ENCODE data around the gene VPS72. TPM values are rescaled to one million over a fixed set of nuclear protein-coding genes. Genes with fewer than 3 reads are reported as not detected.
"Not testable (repeated sequence)": the region's sequence is repeated elsewhere in the genome, so short reads cannot be mapped to it uniquely, and the experiment has no call there.

The VPS72 gene
- total RNA-seq, 2 experiments from 2014 or later = 66.4 to 79.1 TPM

DNA sequence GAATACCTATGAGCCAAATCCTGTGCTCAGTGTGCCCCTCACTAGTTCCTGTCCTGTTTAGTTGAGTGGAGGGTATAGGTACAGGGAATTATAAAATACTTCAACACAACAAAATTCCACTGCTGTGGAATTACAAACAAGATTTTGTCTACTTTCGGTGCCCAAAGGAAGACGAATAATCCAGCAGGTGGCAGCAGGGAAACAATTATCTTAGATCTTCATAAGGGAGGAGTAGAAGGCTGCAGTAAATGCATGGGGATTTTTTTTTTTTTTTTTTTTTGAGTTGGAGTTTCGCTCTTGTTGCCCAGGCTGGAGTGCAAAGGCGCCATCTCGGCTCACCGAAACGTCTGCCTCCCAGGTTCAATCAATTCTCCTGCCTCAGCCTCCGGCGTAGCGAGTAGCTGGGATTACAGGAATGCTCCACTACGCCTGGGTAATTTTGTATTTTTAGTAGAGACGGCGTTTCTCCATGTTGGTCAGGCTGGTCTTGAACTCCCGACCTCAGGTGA lies 6.3 kb upstream of the VPS72 start:
- peaks cover 4% of the 10 kb centered on the region for H3K27me3 Mint-ChIP-seq
- H3K27ac Mint-ChIP-seq = peak overlapping the region; percentile 62
- peaks cover 19% of the 10 kb centered on the region for H3K36me3 Mint-ChIP-seq
- peak; percentile 32 for DNase-seq
- H3K4me1 Mint-ChIP-seq = peaks cover 25% of the 10 kb centered on the region
- H3K4me3 Mint-ChIP-seq = no peak overlapping the region
- H3K9me3 Mint-ChIP-seq = no peaks in the 10 kb centered on the region

DNA sequence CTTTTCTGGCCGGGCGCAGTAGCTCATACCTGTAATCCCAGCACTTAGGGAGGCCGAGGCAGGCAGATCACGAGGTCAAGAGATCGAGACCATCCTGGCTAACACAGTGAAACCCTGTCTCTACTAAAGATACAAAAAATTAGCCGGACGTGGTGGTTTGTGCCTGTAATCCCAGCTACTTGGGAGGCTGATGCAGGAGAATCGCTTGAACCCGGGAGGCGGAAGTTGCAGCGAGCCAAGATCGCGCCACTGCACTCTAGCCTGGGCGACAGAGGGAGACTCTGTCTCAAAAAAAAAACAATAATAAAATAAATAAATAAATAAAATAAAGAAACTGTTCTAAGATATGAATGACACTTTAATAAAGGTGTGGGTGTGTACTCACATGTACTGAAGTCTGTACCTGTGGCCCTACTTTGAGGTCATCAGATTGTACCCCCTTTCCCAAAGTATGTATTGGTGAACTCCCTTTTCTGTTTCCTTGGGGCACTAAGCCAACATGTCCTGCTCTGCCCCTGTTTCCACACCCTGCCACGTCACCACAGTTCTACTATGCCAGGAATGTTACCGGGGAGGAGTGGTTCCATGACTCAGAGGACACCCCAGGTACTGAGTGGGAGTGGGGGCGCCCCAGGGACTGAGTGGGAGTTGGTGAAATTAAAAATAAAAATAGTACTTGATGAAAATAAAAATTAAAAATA lies 5.0 kb upstream of the VPS72 start:
- not testable (repeated sequence) for H3K9me3 Mint-ChIP-seq, H3K4me3 Mint-ChIP-seq, DNase-seq, H3K27ac Mint-ChIP-seq, H3K27me3 Mint-ChIP-seq
- H3K4me1 Mint-ChIP-seq = peaks cover 21% of the 10 kb centered on the region
- H3K36me3 Mint-ChIP-seq = peaks cover 16% of the 10 kb centered on the region

DNA sequence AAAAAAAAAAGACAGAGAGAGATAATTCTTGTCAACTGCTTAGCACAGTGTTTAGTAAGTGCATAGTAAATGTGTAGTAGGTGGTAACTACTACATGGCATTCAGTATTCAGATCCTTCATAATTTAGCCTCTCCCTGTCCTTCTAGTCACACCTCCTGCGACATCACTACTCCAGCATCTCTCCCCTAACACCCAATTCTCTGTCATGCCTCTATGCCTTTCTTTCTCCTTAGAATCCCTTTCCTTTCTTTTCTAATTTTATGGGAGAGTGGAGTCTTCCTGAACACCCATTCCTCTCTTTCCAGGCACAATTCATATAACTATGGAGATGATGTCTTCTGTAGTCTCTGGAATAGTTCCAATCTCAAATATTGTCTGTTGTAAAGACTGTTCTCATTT lies 3.9 kb upstream of the VPS72 start:
- no peak overlapping the region for H3K4me3 Mint-ChIP-seq
- DNase-seq = no peak

DNA sequence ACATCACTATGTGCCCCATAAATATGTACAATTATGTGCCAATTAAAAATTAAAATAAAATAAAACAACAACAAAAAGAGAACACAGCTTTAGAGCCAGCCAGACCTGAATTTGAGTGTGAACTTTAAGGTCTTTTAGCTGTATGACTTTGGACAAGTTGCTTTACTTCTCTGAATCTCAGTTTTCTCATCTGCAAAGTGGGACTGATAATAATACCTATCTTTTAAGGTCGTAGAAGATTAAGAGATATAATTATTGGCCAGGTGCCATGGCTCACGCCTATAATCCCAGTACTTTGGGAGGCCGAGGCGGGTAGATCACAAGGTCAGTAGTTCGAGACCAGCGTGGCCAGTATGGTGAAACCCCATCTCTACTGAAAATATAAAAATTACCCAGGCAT lies 3.3 kb upstream of the VPS72 start:
- H3K27me3 Mint-ChIP-seq = peaks cover 1% of the 10 kb centered on the region
- DNase-seq = no peak
- H3K4me1 Mint-ChIP-seq = peaks cover 21% of the 10 kb centered on the region
- no peak overlapping the region for H3K4me3 Mint-ChIP-seq
- H3K36me3 Mint-ChIP-seq = peaks cover 4% of the 10 kb centered on the region
- no peak overlapping the region for H3K27ac Mint-ChIP-seq
- no peaks in the 10 kb centered on the region for H3K9me3 Mint-ChIP-seq

More for the DNA sequence above, 3.9 kb upstream of the VPS72 start:
- Mint-ChIP-seq H3K27me3 (peaks cover 4% of the 10 kb centered on the region), H3K4me1 (peaks cover 18% of the 10 kb centered on the region), H3K36me3 (peaks cover 4% of the 10 kb centered on the region), H3K9me3 (no peaks in the 10 kb centered on the region), H3K27ac (no peak overlapping the region)

DNA sequence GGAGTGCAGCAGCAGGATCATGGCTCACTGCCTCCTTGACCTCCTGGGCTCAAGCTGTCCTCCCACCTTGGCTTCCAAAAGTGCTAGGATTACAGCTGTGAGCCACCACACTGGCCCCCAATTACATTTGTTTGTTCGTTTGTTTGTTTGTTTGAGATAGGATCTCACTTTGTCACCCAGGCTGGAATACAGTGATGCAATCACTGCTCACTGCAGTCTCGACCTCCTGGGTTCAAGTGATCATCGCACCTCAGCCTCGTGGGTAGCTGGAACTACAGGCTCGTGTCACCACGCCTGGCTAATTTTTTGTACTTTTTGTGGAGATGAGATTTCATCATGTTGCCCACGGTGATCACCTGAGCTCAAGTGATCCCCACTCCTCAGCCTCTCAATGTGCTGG lies 2.0 kb upstream of the VPS72 start:
- Mint-ChIP-seq H3K27ac (no peak overlapping the region), H3K27me3 (no peaks in the 10 kb centered on the region), H3K36me3 (peaks cover 4% of the 10 kb centered on the region), H3K4me3 (no peak overlapping the region), H3K4me1 (peaks cover 15% of the 10 kb centered on the region), H3K9me3 (no peaks in the 10 kb centered on the region)
- no peak for DNase-seq

DNA sequence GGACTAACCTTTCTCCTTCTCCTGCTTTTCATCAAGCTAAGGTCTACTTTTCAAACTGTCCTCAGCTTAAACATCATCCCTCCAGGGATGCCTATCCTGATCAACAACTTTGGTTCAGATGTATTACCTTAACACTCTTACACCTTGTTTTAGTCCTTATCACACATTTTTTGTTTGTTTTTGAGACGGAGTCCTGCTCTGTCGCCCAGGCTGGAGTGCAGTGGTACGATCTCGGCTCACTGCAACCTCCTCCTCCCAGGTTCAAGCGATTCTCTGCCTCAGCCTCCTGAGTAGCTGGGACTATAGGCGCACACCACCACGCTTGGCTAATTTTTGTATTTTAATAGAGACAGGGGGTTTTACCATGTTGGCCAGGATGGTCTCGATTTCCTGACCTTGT lies 1.3 kb downstream of the VPS72 start:
- Mint-ChIP-seq H3K4me1 (peaks cover 18% of the 10 kb centered on the region), H3K36me3 (peaks cover 10% of the 10 kb centered on the region), H3K4me3 (peak overlapping the region; percentile 100), H3K27ac (peak overlapping the region; percentile 99)
- H3K9me3 Mint-ChIP-seq, DNase-seq, H3K27me3 Mint-ChIP-seq: not testable (repeated sequence)

DNA sequence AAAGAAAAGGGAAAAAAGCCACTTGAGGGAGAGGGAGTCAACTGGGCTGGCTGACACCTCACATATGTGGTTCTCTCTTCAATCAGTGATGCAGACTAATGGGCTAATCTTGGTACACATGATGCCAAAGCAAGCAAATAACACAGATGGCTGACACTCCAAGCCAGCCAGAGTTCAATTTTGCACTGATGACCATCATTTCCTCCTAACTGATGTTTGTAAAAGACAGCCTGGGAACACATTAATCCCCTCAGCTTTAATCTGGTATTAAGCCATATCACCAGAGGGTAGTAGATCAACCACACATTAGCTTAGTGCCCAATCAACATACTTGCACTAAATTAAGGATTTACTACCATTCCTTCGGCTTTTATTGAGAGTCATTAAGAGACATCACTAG lies 2.8 kb downstream of the VPS72 start:
- Mint-ChIP-seq H3K27me3 (no peaks in the 10 kb centered on the region), H3K27ac (no peak overlapping the region), H3K4me3 (no peak overlapping the region), H3K36me3 (peaks cover 17% of the 10 kb centered on the region), H3K4me1 (peaks cover 18% of the 10 kb centered on the region), H3K9me3 (no peaks in the 10 kb centered on the region)
- DNase-seq = no peak

DNA sequence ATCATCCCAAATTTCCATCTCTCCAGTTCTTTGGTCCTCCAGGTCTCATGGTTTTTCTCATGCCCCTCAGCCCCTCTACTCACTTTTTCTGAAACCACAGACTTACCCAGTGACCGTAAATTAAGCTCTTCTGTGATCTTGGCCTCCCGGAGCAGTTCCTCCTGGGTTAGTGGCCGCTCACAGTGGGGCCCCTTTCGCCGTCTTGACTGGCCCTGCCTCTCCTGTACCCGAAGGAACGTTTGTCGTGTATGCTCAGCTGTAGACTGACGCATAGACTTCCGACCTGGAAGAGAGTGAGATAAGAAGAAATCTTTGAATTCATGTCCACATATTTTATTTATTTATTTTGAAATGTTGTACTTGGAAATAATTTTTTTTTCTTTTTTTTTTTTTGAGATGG lies 5.8 kb downstream of the VPS72 start:
- no peak overlapping the region for H3K27ac Mint-ChIP-seq
- no peak for DNase-seq
- peaks cover 15% of the 10 kb centered on the region for H3K4me1 Mint-ChIP-seq
- H3K36me3 Mint-ChIP-seq = peaks cover 31% of the 10 kb centered on the region
- no peaks in the 10 kb centered on the region for H3K9me3 Mint-ChIP-seq
- no peak overlapping the region for H3K4me3 Mint-ChIP-seq
- H3K27me3 Mint-ChIP-seq = no peaks in the 10 kb centered on the region

DNA sequence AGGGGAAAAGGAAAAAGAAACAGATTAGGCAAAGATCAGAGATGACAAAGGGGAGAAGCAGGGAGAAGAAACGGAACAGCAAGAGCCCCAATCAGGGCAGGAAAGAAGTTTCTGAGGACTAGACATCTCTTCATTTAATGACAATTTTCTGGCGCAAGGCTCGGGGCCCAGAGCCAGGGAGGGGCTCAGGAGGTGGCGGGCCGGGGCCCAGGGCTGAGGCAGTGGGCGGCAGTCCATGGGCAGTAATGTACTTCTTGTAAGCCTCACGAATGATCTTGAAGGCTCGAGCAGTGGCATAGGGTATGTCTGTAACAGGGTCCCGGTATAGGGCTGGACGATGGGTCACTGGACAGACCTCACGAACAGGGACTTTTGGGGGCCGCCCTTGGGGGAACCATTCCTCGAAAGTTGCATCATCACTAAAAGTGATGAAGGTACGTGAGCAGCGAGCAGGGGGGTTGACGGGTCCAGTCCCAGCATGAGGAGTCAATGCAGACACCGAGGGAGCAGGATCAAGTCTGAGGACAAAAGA lies 13.4 kb downstream of the VPS72 start:
- no peaks in the 10 kb centered on the region for H3K27me3 Mint-ChIP-seq
- peaks cover 1% of the 10 kb centered on the region for H3K4me1 Mint-ChIP-seq
- no peak overlapping the region for H3K27ac Mint-ChIP-seq
- no peak for DNase-seq
- no peaks in the 10 kb centered on the region for H3K9me3 Mint-ChIP-seq
- no peak overlapping the region for H3K4me3 Mint-ChIP-seq
- peaks cover 21% of the 10 kb centered on the region for H3K36me3 Mint-ChIP-seq

DNA sequence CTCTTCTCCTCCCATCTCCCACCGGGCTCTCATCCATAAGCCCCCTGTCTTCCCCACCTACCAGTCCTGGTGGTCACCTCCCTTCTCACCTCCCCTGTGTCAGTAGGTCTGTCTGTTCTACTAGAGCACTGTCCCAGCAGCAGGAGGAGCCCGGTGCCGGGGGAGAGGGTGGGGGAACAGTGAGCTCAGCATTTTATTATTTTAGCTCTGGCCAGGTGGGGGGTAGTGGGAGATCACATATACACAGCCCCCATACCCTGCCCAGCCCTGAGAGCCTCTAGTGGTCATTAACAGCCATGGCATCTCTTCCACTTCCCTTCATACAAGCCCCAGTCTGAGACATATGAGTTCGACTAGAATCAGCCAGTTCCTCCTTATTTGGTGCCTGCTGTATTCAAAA lies 14.1 kb downstream of the VPS72 start, which contains the start of gene TMOD4:
TSS of gene TMOD4 (minus strand) at position 119 of the 400 bp plus-strand sequence. CDS start 1,106 bp downstream, outside the sequence.
- Mint-ChIP-seq H3K27ac (no peak within 1 kb of the TSS), H3K4me3 (no peak within 1 kb of the TSS), H3K9me3 (no peaks in the 10 kb centered on the region), H3K27me3 (no peaks in the 10 kb centered on the region), H3K36me3 (peaks cover 19% of the 10 kb centered on the region), H3K4me1 (peaks cover 1% of the 10 kb centered on the region)
- no peak for DNase-seq

DNA sequence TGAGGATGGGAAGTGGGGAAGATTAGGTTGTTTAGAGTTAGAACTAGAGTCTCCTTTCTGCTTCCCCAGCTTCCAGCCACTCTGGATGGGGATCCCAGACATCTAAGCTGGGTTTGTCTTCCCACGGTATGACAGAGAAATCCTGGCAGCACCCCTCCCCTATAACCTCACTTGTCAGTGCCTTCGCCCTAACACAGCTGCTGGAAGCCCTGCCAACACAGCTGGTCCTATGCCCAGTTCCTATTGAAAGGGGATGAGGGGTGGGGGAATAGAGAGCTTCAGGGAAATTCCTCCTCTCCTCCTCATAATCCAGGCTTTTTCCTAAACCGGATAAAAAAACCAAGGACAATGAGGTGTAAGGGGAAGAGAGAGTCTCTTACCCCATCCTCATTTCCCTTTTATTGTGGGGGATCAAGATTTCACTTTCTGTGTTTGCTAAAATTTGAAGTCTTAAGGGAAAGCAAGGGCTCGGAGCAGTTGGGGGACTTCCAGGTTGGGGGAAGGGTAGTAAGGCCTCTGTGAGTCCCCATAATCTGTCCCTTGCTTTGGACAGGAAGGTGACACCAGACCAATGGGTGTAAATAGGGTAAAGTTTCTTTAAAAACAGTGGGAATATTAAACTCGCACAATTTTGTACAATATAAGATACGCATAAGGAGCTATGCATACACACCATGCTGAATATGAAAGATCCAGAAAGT lies 14.8 kb downstream of the VPS72 start:
- H3K27me3 Mint-ChIP-seq = no peaks in the 10 kb centered on the region
- no peaks in the 10 kb centered on the region for H3K9me3 Mint-ChIP-seq
- DNase-seq = no peak
- peaks cover 1% of the 10 kb centered on the region for H3K4me1 Mint-ChIP-seq
- H3K27ac Mint-ChIP-seq = no peak overlapping the region
- H3K36me3 Mint-ChIP-seq = peaks cover 15% of the 10 kb centered on the region
- no peak overlapping the region for H3K4me3 Mint-ChIP-seq

DNA sequence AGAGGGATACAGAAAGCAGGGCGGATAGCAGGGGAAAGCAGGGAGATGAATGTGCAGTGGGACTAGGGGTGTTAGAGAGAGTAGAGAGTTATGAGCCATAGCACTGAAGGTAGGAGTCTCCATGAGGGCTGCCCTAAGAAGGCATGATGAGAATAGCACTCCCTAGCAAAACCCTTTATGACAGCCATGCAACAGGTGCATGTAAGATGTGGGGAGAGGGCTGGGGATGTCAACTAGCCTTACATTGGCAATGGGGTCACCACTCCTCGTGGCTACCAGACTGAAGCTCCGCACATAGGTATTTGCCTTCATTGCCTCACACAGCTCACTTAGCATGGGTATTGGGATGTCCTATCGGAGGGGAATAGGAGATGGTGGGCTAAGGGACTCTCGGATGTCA lies 18.8 kb downstream of the VPS72 start:
- no peak overlapping the region for H3K4me3 Mint-ChIP-seq
- H3K27ac Mint-ChIP-seq = peak overlapping the region; percentile 27
- H3K4me1 Mint-ChIP-seq = peaks cover 15% of the 10 kb centered on the region
- H3K36me3 Mint-ChIP-seq = peaks cover 15% of the 10 kb centered on the region
- H3K27me3 Mint-ChIP-seq = no peaks in the 10 kb centered on the region
- H3K9me3 Mint-ChIP-seq = no peaks in the 10 kb centered on the region
- DNase-seq = no peak

DNA sequence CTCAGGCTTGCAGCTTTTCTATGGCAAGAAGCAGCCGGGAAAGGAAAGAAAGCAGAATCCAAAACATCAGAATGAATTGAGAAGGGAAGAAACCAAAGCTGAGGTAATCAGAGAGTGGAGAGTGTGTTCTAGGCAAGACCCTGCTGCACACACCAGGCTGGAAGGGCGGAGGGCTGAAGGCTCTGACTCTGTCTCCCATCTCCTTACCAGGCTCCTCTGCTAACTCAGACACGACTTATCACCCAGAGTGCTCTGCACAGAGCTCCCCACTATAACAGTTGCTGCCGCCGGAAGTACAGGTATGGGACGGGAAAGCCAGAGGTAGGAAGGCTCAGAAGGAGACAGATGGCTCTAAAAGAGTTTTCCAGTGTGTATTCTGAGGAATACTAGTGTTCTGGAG lies 22.9 kb downstream of the VPS72 start:
- H3K4me1 Mint-ChIP-seq = peaks cover 47% of the 10 kb centered on the region
- H3K27me3 Mint-ChIP-seq = no peaks in the 10 kb centered on the region
- H3K36me3 Mint-ChIP-seq = peaks cover 27% of the 10 kb centered on the region
- no peak for DNase-seq
- peak overlapping the region; percentile 98 for H3K27ac Mint-ChIP-seq
- peak overlapping the region; percentile 96 for H3K4me3 Mint-ChIP-seq
- H3K9me3 Mint-ChIP-seq = no peaks in the 10 kb centered on the region

DNA sequence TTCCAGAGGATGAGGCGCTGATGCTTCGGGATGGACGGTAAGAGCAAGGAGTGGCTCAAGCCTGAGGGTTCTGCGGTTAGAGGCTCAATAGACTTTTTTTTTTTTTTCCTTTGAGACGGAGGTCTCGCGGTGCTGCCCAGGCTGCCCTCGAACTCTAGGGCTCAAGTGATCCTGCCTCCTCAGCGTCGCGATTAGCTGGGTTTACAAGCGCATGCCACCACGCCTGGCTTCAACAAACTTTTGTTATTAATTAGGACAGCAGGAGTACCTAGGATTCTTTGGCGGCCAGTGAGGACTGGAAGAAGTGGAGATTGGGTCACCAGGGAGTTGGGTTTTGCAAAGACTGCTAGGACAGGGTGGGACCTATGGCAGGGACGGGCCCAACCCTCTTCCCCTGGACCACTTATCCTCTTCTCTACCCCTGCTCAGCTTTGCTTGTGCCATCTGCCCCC lies 23.5 kb downstream of the VPS72 start:
- Mint-ChIP-seq H3K27me3 (no peaks in the 10 kb centered on the region), H3K4me1 (peaks cover 53% of the 10 kb centered on the region), H3K4me3 (peak overlapping the region; percentile 96), H3K27ac (peak overlapping the region; percentile 98), H3K9me3 (no peaks in the 10 kb centered on the region), H3K36me3 (peaks cover 32% of the 10 kb centered on the region)
- no peak for DNase-seq

DNA sequence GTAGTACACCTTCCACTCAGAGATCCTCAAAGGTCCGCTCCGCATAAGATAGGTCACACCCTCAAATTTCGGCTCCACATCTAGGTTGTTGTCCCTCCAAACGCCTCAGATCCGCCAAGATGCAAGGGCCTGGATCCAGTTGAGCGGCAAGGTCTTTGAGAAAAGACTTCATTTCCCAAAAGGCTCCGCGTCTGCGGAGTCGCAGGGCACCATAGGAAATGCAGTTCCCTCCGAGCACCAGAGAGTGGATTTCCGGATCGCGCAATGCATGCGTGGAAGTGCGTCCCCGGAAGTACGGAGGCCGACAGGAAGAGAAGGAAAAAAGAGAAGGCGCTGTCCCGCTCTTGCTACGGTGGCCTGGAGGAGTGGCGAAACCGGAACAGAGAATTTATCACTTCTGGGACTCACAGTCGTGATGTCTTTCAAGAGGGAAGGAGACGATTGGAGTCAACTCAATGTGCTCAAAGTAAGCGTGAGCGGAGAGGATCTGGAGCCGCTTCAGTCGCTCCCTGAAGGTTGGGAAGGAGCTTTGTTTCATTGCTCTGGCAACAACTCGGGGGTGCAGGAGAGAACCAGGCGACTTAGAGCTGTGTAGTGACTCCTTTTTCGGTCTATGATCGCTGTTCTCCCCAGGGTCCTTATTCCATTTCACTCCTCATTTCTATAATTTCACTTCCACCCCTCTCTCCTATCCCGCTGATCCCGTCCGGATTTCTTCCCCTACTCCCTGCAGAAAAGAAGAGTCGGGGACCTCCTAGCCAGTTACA lies 24.1 kb downstream of the VPS72 start, which contains the start of the genes LYSMD1 and SCNM1:
TSS of gene LYSMD1 (minus strand) at position 165 of the 767 bp plus-strand sequence. CDS start 644 bp downstream, outside the sequence.
TSS of gene SCNM1 (plus strand) at position 407 of the 767 bp plus-strand sequence. CDS start at position 416, 9 bp downstream.
- H3K36me3 Mint-ChIP-seq = peaks cover 34% of the 10 kb centered on the region
- peak within 1 kb of the TSS; percentile 98 for H3K27ac Mint-ChIP-seq
- H3K4me3 Mint-ChIP-seq = peak within 1 kb of the TSS; percentile 96
- H3K4me1 Mint-ChIP-seq = peaks cover 57% of the 10 kb centered on the region
- no peaks in the 10 kb centered on the region for H3K9me3 Mint-ChIP-seq
- no peaks in the 10 kb centered on the region for H3K27me3 Mint-ChIP-seq
- DNase-seq = peak; percentile 95

All from activated naive CD8-positive, alpha-beta T cell treated with anti-CD3 and anti-CD28 coated beads for 36 hours (primary cell).